Smooth muscle cell (in vitro differentiated cells): Measurements from ENCODE around the gene PCDHAC2. TPM values are rescaled to one million over a fixed set of nuclear protein-coding genes. Genes with fewer than 3 reads are reported as not detected.
A peak's percentile ranks its signal among the peaks of the same experiment; 100 is the strongest.

Experiments used
- DNase-seq: peaks from one replicate; lab custom pipeline; 2025; ENCODE audit not compliant: unreplicated experiment; lab: John Stamatoyannopoulos, UW
- H2AFZ ChIP-seq: fragments of 200-600 bp; sonication (generic); 2 replicates; pipeline ENCODE4 v1.6.0; 2016; ENCODE audit warnings: antibody characterized with exemption, low read depth, mild to moderate bottlenecking
- H3F3A ChIP-seq: fragments of 200-600 bp; sonication (generic); 2 replicates; pipeline ENCODE4 v1.6.0; 2017; ENCODE audit warnings: antibody characterized with exemption, low read depth
- H3K27ac ChIP-seq: fragments of 200-600 bp; sonication (generic); 2 replicates; pipeline ENCODE4 v1.5.1; 2016; ENCODE audit warnings: low read depth, mild to moderate bottlenecking
- H3K27me3 ChIP-seq: fragments of 200-600 bp; sonication (generic); 2 replicates; pipeline ENCODE4 v1.6.1; 2016; ENCODE audit warnings: low read depth, mild to moderate bottlenecking
- H3K36me3 ChIP-seq: fragments of 200-600 bp; sonication (generic); 2 replicates; pipeline ENCODE4 v1.5.1; 2016; ENCODE audit warnings: low read depth
- H3K4me1 ChIP-seq: fragments of 200-600 bp; sonication (generic); 2 replicates; pipeline ENCODE4 v1.5.1; 2016; ENCODE audit warnings: low read depth
- H3K4me2 ChIP-seq: fragments of 200-600 bp; sonication (generic); 2 replicates; pipeline ENCODE4 v1.6.0; 2016; ENCODE audit warnings: mild to moderate bottlenecking
- H3K4me3 ChIP-seq: fragments of 200-600 bp; sonication (generic); 2 replicates; pipeline ENCODE4 v1.5.1; 2016; ENCODE audit warnings: mild to moderate bottlenecking
- H3K79me2 ChIP-seq: fragments of 200-600 bp; sonication (generic); 2 replicates; pipeline ENCODE4 v1.6.0; 2016; ENCODE audit warnings: low read depth, mild to moderate bottlenecking
- H3K9ac ChIP-seq: fragments of 200-600 bp; sonication (generic); 2 replicates; pipeline ENCODE4 v1.6.0; 2016; ENCODE audit warnings: low read depth
- H3K9me3 ChIP-seq: fragments of 200-600 bp; sonication (generic); replicated peaks from 2 replicates; pipeline ENCODE4 v1.5.1; 2016; ENCODE audit warnings: low read depth
- H4K20me1 ChIP-seq: fragments of 200-600 bp; sonication (generic); 2 replicates; pipeline ENCODE4 v1.6.0; 2016; ENCODE audit warnings: low read depth
- WGBS: methylation state at CpG from one replicate; pipeline ENCODE4 v1.1.7; 2016; ENCODE audit warnings: low lambda C conversion rate; 5-methylcytosine and 5-hydroxymethylcytosine counted together
- polyA plus RNA-seq: library from polyadenylated mRNA; unstranded; fragments of >200 nt; fragmentation: Nextera tagmentation; extraction: Ambion mirVana; gene quantifications from 2 replicates; pipeline ENCODE4 v1.2.1, GENCODE V29; 2016
- total RNA-seq: library from RNA; depleted of rRNA; stranded (reverse); fragments of >200 nt; gene quantifications from 2 replicates; pipeline ENCODE4 v1.2.3, GENCODE V29; 2014
- TF ChIP-seq, protein P1 (sequence below): fragments of 200-600 bp; sonication (generic); IDR thresholded peaks from 2 replicates; pipeline ENCODE4 v1.5.1; 2017; ENCODE audit warnings: borderline replicate concordance, mild to moderate bottlenecking, antibody characterized with exemption; ENCODE audit not compliant: insufficient read depth, poor library complexity, severe bottlenecking

PCDHAC2 gene
- total and polyA plus RNA-seq, 2 experiments from 2014 or later = 4.7 to 5.2 TPM

DNA sequence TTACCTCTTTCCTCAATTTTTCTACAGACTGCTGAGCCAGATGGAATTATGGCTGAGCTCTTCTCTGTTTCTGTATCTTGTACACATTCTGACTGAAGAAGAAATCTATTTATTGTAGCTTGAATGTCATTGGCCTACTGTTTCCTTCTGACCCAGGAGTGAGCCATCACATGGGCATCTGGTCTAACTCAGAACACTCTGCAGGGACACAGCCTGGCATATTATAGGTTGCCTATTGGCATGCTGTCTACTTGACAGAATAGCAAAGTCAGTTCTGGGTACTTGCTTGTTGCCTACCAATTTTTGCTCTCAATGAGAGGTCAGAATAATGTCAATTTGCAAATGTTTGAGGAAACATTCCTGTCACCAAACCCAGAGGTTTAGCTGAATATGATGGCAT is 7.3 kb downstream of the PCDHAC2 start:
- H3K4me3 ChIP-seq = no peak overlapping the region
- DNase-seq = no peak
- no peak overlapping the region for H3K27ac ChIP-seq
- TF ChIP-seq, protein P1, sequence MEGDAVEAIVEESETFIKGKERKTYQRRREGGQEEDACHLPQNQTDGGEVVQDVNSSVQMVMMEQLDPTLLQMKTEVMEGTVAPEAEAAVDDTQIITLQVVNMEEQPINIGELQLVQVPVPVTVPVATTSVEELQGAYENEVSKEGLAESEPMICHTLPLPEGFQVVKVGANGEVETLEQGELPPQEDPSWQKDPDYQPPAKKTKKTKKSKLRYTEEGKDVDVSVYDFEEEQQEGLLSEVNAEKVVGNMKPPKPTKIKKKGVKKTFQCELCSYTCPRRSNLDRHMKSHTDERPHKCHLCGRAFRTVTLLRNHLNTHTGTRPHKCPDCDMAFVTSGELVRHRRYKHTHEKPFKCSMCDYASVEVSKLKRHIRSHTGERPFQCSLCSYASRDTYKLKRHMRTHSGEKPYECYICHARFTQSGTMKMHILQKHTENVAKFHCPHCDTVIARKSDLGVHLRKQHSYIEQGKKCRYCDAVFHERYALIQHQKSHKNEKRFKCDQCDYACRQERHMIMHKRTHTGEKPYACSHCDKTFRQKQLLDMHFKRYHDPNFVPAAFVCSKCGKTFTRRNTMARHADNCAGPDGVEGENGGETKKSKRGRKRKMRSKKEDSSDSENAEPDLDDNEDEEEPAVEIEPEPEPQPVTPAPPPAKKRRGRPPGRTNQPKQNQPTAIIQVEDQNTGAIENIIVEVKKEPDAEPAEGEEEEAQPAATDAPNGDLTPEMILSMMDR = no peak
- H3K9me3 ChIP-seq = no peaks in the 10 kb centered on the region
- H3K27me3 ChIP-seq = no peaks in the 10 kb centered on the region
- H4K20me1 ChIP-seq = peaks cover 16% of the 10 kb centered on the region
- no peak overlapping the region for H2AFZ ChIP-seq
- no peaks in the 10 kb centered on the region for H3K36me3 ChIP-seq
- no peaks in the 10 kb centered on the region for H3K4me1 ChIP-seq
- H3K9ac ChIP-seq = no peak overlapping the region
- H3K79me2 ChIP-seq = peaks cover 38% of the 10 kb centered on the region
- peaks cover 11% of the 10 kb centered on the region for H3F3A ChIP-seq
- no peak overlapping the region for H3K4me2 ChIP-seq

DNA sequence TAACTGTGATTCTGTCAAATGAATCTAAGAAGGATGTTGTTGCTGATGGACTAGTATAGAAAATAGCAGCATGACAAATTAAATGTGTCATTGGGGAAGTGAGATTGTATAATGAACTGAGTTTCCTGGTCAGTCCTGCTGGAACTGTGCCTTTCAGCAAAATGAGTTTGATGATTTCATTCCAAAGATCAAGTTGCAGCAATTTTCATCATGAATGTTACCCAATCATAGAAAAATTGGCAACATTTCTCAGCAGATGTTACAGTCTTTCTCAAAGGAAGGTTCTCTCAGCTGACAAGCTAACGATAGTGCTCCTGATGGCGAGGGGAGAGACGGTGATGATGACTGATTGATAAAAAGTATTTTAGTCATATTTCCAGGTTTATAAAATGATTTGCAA is 10.7 kb downstream of the PCDHAC2 start:
- peaks cover 22% of the 10 kb centered on the region for H3K79me2 ChIP-seq
- no peak overlapping the region for H3K4me2 ChIP-seq
- WGBS = 72% methylated on average over 3 of the region's 3 CpGs
- no peak overlapping the region for H2AFZ ChIP-seq
- no peak overlapping the region for H3K4me3 ChIP-seq
- no peaks in the 10 kb centered on the region for H3K4me1 ChIP-seq
- H3F3A ChIP-seq = peaks cover 10% of the 10 kb centered on the region
- no peaks in the 10 kb centered on the region for H3K9me3 ChIP-seq
- H4K20me1 ChIP-seq = no peaks in the 10 kb centered on the region
- TF ChIP-seq, protein P1 = no peak
- H3K9ac ChIP-seq = no peak overlapping the region
- H3K27ac ChIP-seq = peak overlapping the region; percentile 50
- no peak for DNase-seq
- no peaks in the 10 kb centered on the region for H3K36me3 ChIP-seq
- no peaks in the 10 kb centered on the region for H3K27me3 ChIP-seq

DNA sequence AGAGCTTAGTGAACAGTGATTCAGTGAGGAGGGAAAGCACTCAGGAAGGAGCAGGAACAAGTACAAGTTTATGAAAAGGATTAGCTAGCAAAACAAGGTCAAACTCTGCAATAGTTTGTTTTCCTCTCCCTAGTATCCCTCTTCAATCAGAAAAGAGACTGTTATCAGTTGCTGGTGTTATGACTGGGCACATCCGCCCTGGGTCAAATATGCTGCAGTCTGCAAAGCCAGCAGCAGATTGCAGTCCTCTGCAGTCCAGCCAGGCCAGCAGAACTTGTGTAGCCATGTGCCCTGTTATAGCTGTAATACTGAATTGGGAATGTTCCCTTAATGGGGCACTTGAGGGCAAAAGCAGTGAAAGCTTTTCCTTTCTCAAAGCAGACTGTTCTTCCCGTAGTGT is 12.0 kb downstream of the PCDHAC2 start:
- 16% methylated on average over 2 of the region's 2 CpGs for WGBS
- peaks cover 17% of the 10 kb centered on the region for H3K79me2 ChIP-seq

DNA sequence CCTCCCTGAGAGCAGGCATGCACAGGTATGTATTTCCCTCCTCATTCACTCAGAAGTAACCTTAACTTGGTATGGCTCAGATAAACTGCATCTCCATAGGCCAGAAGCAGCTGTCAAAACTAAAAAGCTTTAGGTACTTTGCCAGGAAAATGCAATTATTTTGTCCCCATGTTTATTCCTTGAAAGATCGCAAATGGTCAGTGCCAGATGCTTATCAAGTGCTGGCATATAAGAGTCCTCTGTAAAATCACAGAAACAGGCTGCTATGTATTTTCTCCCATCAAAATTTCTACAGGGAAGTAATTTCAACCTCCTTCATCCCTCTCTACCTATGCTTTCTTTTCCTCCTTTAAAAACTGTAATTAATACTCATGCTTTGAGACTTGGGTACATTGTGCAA is 12.7 kb downstream of the PCDHAC2 start:
- H3K27ac ChIP-seq = no peak overlapping the region
- no peaks in the 10 kb centered on the region for H3K4me1 ChIP-seq
- H3K9ac ChIP-seq = no peak overlapping the region
- H3K79me2 ChIP-seq = peaks cover 14% of the 10 kb centered on the region
- no peaks in the 10 kb centered on the region for H4K20me1 ChIP-seq
- H3K36me3 ChIP-seq = no peaks in the 10 kb centered on the region
- H3K27me3 ChIP-seq = no peaks in the 10 kb centered on the region
- H3K9me3 ChIP-seq = no peaks in the 10 kb centered on the region
- WGBS = 92% methylated on average over 1 of the region's 1 CpG
- DNase-seq = no peak
- no peak overlapping the region for H2AFZ ChIP-seq
- H3F3A ChIP-seq = peaks cover 10% of the 10 kb centered on the region
- H3K4me3 ChIP-seq = no peak overlapping the region
- H3K4me2 ChIP-seq = no peak overlapping the region
- TF ChIP-seq, protein P1 = no peak

More for the DNA sequence above, 12.0 kb downstream of the PCDHAC2 start:
- TF ChIP-seq, protein P1 = no peak
- peak overlapping the region; percentile 50 for H3K4me2 ChIP-seq
- no peaks in the 10 kb centered on the region for H4K20me1 ChIP-seq
- H3K36me3 ChIP-seq = no peaks in the 10 kb centered on the region
- H3K4me1 ChIP-seq = no peaks in the 10 kb centered on the region
- H3K27me3 ChIP-seq = no peaks in the 10 kb centered on the region
- H3K9ac ChIP-seq = no peak overlapping the region
- no peak for DNase-seq
- H3F3A ChIP-seq = peaks cover 10% of the 10 kb centered on the region
- peak overlapping the region; percentile 50 for H3K27ac ChIP-seq
- no peak overlapping the region for H3K4me3 ChIP-seq
- no peaks in the 10 kb centered on the region for H3K9me3 ChIP-seq
- no peak overlapping the region for H2AFZ ChIP-seq
